ENCODE results near the gene RPL29. TPM values are rescaled to one million over a fixed set of nuclear protein-coding genes. Genes with fewer than 3 reads are reported as not detected.

RPL29 gene
- total and polyA plus RNA-seq, 2 of the 8 experiments (the other 6 are each of a cell fraction or from before 2014, with no cell fraction given) = 1,467 to 2,660 TPM

DNA sequence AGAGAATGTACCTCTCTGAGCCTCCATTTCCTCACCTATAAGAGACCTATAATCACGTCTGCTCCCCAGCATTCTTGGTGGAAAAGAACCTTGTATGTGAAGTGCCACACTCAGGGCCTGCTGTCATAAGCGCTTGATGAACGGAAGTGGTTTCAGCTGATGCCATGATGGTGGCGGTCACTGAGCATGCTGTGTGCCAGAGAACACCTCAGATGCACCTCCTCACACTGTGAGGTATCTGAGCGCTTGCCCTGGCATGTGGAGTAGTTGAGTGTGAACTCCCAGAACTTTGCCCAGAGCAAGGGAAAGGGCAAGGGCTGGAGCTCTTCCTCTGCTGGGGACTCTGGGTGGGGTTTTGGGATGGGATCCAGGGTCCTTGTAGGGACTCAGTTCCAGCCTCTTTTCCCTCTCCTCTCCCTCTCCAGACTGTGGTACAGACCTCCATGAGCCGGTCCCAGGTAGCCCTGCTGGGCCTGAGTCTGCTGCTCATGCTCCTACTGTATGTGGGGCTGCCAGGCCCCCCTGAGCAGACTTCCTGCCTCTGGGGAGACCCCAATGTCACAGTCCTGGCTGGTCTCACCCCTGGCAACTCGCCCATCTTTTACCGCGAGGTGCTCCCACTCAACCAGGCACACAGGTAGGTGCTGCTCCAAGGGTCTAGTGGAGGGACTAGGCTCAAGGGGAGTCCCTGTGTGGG lies 18.1 kb downstream of the RPL29 start (continued):
- no peak for TF ChIP-seq KDM5A (IDR thresholded peaks at IDR 0.05; ENCODE audit: low read length)
- TF ChIP-seq E2F6 (IDR thresholded peaks at IDR 0.05) = no peak
